ENCODE data around the gene RNF144A. TPM values are rescaled to one million over a fixed set of nuclear protein-coding genes. Genes with fewer than 3 reads are reported as not detected.

The RNF144A gene
- total and polyA plus RNA-seq, 7 donors: 2.4 to 15.6 (median 8.7) TPM

- Histone ChIP-seq H3K27me3 (ENCODE audit: insufficient read depth in 3 of 3, low read length in 2 of 3) (no peaks in the 10 kb centered on the region), H3K27ac (no peak overlapping the region), H3K9me3 (no peaks in the 10 kb centered on the region), H3K36me3 (ENCODE audit: insufficient read depth in 1 of 2, low read depth in 1 of 2) (no peaks in the 10 kb centered on the region), H3K4me3 (no peak overlapping the region), H3K4me1 (no peaks in the 10 kb centered on the region)
- intact Hi-C loops (cut with DNase I): no loop called here
- DNase-seq: no peak
- peak; percentile 30 to 66 (median 49) for ATAC-seq
- 41 to 48% (median 42%) methylated on average over 10 of the region's 10 CpGs for WGBS, 3 donors
- TF ChIP-seq CTCF (IDR thresholded peaks at IDR 0.05): no peak
Observed at GRCh38 chr2:7077660-7078267, 160.6 kb downstream of the RNF144A start.

DNA sequence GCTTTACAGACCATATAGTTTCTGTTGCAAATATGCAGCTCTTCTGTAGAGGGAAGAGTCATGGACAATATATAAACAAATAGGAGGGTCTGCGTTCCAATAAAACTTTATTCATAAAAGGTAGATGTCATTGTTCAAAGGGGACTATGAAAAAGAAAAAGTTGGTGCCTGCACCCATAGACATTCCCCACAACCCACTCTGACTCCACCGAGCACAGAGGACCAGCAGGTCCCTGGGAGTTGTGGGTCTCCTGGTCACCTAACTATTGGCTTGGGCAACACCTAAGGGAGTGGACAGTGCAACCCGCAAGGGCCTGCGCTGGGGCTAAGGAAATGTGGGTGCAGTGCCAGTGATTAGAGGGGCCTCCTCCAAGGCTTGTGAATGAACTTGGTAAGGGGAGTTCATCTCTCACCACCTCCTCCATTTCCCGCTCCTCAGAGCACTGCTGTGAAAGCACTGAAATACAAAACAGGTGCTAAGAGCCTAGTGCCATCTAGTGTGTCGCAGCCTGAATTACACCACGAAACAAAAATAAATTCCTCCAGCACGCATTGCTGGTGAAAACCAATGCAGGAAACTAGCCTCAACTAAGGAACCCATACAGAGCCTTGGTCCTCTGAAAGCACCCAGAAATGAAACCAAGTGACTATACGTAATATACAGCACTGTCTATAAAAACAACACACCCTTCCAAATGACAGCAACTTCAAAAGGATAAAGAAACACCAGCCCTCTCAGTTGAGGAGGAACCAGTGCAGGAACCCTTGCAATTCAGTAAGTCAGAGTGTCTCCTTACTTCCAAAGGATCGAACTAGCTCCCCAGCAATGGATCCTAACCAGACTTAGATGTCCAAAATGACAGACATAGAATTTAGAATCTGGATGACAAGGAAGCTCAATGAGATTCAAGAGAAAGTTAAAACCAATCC is 166.6 kb downstream of the RNF144A start:
- no peak for DNase-seq
- no peak for ATAC-seq
- WGBS, 3 donors: 67 to 84% (median 75%) methylated on average over 10 of the region's 10 CpGs
- H3K4me1 ChIP-seq: no peaks in the 10 kb centered on the region
- H3K27ac ChIP-seq: no peak overlapping the region
- no peaks in the 10 kb centered on the region for H3K36me3 ChIP-seq (ENCODE audit: insufficient read depth in 1 of 2, low read depth in 1 of 2)
- intact Hi-C loops (cut with DNase I): no loop called here
- H3K4me3 ChIP-seq: no peak overlapping the region
- TF ChIP-seq CTCF (IDR thresholded peaks at IDR 0.05): peak; percentile 29
- no peaks in the 10 kb centered on the region for H3K27me3 ChIP-seq (ENCODE audit: insufficient read depth in 3 of 3, low read length in 2 of 3)
- no peaks in the 10 kb centered on the region for H3K9me3 ChIP-seq

DNA sequence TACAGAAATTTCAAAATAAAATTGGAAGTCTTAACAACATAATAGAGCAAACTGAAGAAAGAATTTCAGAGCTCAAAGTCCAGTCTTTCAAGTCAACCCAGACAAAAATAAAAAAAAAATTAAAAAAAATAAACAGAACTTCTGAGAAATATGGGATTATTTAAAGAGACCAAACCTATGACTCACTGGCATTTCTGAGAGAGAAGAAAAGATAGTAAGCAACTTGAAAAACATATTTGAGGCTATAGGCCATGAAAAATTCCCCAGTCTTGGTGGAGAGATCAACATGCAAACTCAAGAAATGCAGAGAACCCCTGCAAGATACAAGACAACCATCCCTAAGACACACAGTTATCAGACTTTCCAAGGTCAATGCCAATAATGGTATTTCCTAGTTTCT is 167.4 kb downstream of the RNF144A start:
- no peaks in the 10 kb centered on the region for H3K36me3 ChIP-seq (ENCODE audit: insufficient read depth in 1 of 2, low read depth in 1 of 2)
- ATAC-seq (no peak), DNase-seq (no peak)
- H3K4me1 ChIP-seq: no peaks in the 10 kb centered on the region
- intact Hi-C loops (cut with DNase I): no loop called here
- H3K9me3 ChIP-seq: no peaks in the 10 kb centered on the region
- no peaks in the 10 kb centered on the region for H3K27me3 ChIP-seq (ENCODE audit: insufficient read depth in 3 of 3, low read length in 2 of 3)
- H3K4me3 ChIP-seq: no peak overlapping the region
- no peak for TF ChIP-seq CTCF (IDR thresholded peaks at IDR 0.05)
- H3K27ac ChIP-seq: no peak overlapping the region

- TF ChIP-seq CTCF (IDR thresholded peaks at IDR 0.05): no peak
- Histone ChIP-seq H3K27me3 (ENCODE audit: insufficient read depth in 3 of 3, low read length in 2 of 3) (no peaks in the 10 kb centered on the region), H3K9me3 (no peaks in the 10 kb centered on the region), H3K4me1 (no peaks in the 10 kb centered on the region), H3K36me3 (ENCODE audit: insufficient read depth in 1 of 2, low read depth in 1 of 2) (no peaks in the 10 kb centered on the region), H3K27ac (no peak overlapping the region), H3K4me3 (no peak overlapping the region)
- ATAC-seq (no peak), DNase-seq (no peak)
- WGBS, 3 donors: 91 to 93% (median 92%) methylated on average over 16 of the region's 16 CpGs
- intact Hi-C loops (cut with DNase I): no loop called here
Observed at GRCh38 chr2:7089284-7089683, 172.1 kb downstream of the RNF144A start.

Measured in psoas muscle (tissue), 8 donors.